ENCODE results near the gene LBP.

LBP gene

GRCh38 chr20:38346247-38346651 is at the start of gene LBP:
Gene LBP, plus strand, starts transcription at chr20:38346482. Its CDS starts 35 bp downstream, at chr20:38346517.
- no peak for DNase-seq
- no peak for TF ChIP-seq POLR2A (IDR thresholded peaks at IDR 0.05; ENCODE audit: low read length)
- TF ChIP-seq GATA1 (IDR thresholded peaks at IDR 0.05; ENCODE audit: low read depth, low read length) = no peak

GRCh38 chr20:38297916-38298674 is 48.2 kb upstream of the LBP start:
- DNase-seq = no peak
- TF ChIP-seq GATA1 (IDR thresholded peaks at IDR 0.05; ENCODE audit: low read depth, low read length) (no peak), POLR2A (IDR thresholded peaks at IDR 0.05; ENCODE audit: low read length) (no peak)

- no peak for DNase-seq
- TF ChIP-seq POLR2A (IDR thresholded peaks at IDR 0.05; ENCODE audit: low read length) (no peak), GATA1 (IDR thresholded peaks at IDR 0.05; ENCODE audit: low read depth, low read length) (no peak)
Measured at GRCh38 chr20:38298768-38299288, 47.5 kb upstream of the LBP start.

GRCh38 chr20:38299963-38300362 is 46.3 kb upstream of the LBP start:
- no peak for DNase-seq
- TF ChIP-seq GATA1 (IDR thresholded peaks at IDR 0.05; ENCODE audit: low read depth, low read length) (no peak), POLR2A (IDR thresholded peaks at IDR 0.05; ENCODE audit: low read length) (no peak)

GRCh38 chr20:38300438-38300837 is 45.8 kb upstream of the LBP start:
- no peak for DNase-seq
- no peak for TF ChIP-seq POLR2A (IDR thresholded peaks at IDR 0.05; ENCODE audit: low read length)
- TF ChIP-seq GATA1 (IDR thresholded peaks at IDR 0.05; ENCODE audit: low read depth, low read length) = no peak

- DNase-seq = no peak
- TF ChIP-seq POLR2A (IDR thresholded peaks at IDR 0.05; ENCODE audit: low read length) (no peak), GATA1 (IDR thresholded peaks at IDR 0.05; ENCODE audit: low read depth, low read length) (no peak)
Measured at GRCh38 chr20:38301309-38301708, 45.0 kb upstream of the LBP start.

- no peak for DNase-seq
- TF ChIP-seq GATA1 (IDR thresholded peaks at IDR 0.05; ENCODE audit: low read depth, low read length) (no peak), POLR2A (IDR thresholded peaks at IDR 0.05; ENCODE audit: low read length) (no peak)
Measured at GRCh38 chr20:38302786-38303185, 43.5 kb upstream of the LBP start.

GRCh38 chr20:38303908-38304379 is 42.3 kb upstream of the LBP start, which contains the start of gene BPI:
Gene BPI, plus strand, starts transcription at chr20:38304156. Its CDS starts 68 bp downstream, at chr20:38304224.
- TF ChIP-seq POLR2A (IDR thresholded peaks at IDR 0.05; ENCODE audit: low read length) = no peak
- no peak for TF ChIP-seq GATA1 (IDR thresholded peaks at IDR 0.05; ENCODE audit: low read depth, low read length)

GRCh38 chr20:38304845-38305447 is 41.3 kb upstream of the LBP start:
- TF ChIP-seq POLR2A (IDR thresholded peaks at IDR 0.05; ENCODE audit: low read length) = no peak
- DNase-seq = peak; percentile 27 to 34

More at GRCh38 chr20:38303908-38304379, 42.3 kb upstream of the LBP start, which contains the start of gene BPI:
- DNase-seq = no peak

- TF ChIP-seq POLR2A (IDR thresholded peaks at IDR 0.05; ENCODE audit: low read length) = no peak
- no peak for TF ChIP-seq GATA1 (IDR thresholded peaks at IDR 0.05; ENCODE audit: low read depth, low read length)
- no peak for DNase-seq
Measured at GRCh38 chr20:38305541-38305940, 40.7 kb upstream of the LBP start.

GRCh38 chr20:38306379-38306778 is 39.9 kb upstream of the LBP start:
- DNase-seq = no peak
- no peak for TF ChIP-seq GATA1 (IDR thresholded peaks at IDR 0.05; ENCODE audit: low read depth, low read length)
- TF ChIP-seq POLR2A (IDR thresholded peaks at IDR 0.05; ENCODE audit: low read length) = no peak

- TF ChIP-seq POLR2A (IDR thresholded peaks at IDR 0.05; ENCODE audit: low read length) (no peak), GATA1 (IDR thresholded peaks at IDR 0.05; ENCODE audit: low read depth, low read length) (no peak)
- no peak for DNase-seq
Measured at GRCh38 chr20:38307371-38308046, 38.8 kb upstream of the LBP start.

GRCh38 chr20:38308047-38308438 is 38.2 kb upstream of the LBP start:
- TF ChIP-seq POLR2A (IDR thresholded peaks at IDR 0.05; ENCODE audit: low read length) (no peak), GATA1 (IDR thresholded peaks at IDR 0.05; ENCODE audit: low read depth, low read length) (no peak)
- no peak for DNase-seq

GRCh38 chr20:38308447-38308846 is 37.8 kb upstream of the LBP start:
- TF ChIP-seq GATA1 (IDR thresholded peaks at IDR 0.05; ENCODE audit: low read depth, low read length) (no peak), POLR2A (IDR thresholded peaks at IDR 0.05; ENCODE audit: low read length) (no peak)
- DNase-seq = no peak
